GM12864 (cell line): ENCODE measurements around the gene SLC25A1.

Source experiments
- DNase-seq: peaks from one replicate; pipeline ENCODE4 v3.0.0-alpha.2; 2011; ENCODE audit warnings: low read depth
- H3K4me3 ChIP-seq: 2 replicates; pipeline ENCODE4 v1.5.1; 2011; ENCODE audit warnings: mild to moderate bottlenecking, low read depth, low read length, control low read depth
- TF ChIP-seq, protein P1 (sequence below): IDR thresholded peaks from 2 replicates; pipeline ENCODE4 v1.5.1; 2011; ENCODE audit warnings: low read depth, mild to moderate bottlenecking, moderate library complexity, low read length, control low read depth, inconsistent platforms; ENCODE audit errors: missing control alignments

The SLC25A1 gene

DNA sequence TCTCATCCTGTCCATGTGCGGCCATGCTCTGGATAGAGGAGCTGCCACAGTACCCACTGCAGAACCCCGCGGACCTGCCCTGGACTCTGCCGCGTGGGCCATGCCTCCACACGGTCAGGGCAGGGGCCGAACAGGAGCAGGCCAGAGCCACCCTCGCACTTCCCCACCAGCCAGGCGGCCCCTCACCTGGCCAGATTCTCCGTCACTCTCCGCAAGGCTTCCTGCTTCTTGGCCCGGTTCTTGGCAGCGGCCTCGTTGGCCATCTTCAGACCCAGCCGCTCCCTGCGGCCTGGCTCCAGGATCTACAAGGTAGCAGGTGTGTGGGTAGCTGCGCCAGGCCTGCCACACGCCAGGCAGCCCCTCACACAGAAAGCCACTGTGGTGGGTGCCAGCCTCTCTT is 43.7 kb downstream of the SLC25A1 start:
- DNase-seq: no peak
- H3K4me3 ChIP-seq: no peak overlapping the region
- TF ChIP-seq, protein P1, sequence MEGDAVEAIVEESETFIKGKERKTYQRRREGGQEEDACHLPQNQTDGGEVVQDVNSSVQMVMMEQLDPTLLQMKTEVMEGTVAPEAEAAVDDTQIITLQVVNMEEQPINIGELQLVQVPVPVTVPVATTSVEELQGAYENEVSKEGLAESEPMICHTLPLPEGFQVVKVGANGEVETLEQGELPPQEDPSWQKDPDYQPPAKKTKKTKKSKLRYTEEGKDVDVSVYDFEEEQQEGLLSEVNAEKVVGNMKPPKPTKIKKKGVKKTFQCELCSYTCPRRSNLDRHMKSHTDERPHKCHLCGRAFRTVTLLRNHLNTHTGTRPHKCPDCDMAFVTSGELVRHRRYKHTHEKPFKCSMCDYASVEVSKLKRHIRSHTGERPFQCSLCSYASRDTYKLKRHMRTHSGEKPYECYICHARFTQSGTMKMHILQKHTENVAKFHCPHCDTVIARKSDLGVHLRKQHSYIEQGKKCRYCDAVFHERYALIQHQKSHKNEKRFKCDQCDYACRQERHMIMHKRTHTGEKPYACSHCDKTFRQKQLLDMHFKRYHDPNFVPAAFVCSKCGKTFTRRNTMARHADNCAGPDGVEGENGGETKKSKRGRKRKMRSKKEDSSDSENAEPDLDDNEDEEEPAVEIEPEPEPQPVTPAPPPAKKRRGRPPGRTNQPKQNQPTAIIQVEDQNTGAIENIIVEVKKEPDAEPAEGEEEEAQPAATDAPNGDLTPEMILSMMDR: no peak

DNA sequence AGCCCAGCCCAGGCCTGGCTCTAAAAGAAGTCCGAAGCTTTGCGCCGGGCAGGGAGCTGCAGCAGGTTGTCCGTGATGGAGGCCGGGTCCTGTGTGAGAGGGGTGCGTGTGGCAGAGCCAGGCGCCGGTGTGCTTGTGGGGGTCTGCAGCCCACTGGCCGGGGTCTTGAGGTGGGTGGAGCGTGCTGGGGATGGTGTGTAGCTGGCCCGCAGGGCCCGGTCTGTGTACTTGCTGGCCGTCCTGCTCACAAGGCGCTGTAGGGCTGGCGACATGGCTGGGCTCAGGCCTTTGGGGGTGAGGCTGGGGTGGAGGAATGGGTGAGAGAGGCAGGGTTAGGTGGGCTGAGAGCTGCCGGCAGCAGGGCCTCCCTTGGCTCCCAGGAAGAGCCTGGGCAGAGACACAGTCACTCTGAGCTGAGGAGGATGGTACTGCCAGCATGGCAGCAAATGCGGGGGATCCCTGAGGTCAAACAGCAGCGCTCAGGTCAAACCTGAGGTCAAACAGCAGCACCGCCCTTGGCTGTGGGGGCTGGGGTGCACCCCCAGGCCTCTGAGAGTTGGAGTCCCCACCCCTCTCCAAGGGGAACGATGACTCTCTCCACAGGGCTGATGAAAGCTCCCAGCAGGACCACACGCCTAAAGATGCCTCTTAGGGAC is 44.2 kb downstream of the SLC25A1 start:
- H3K4me3 ChIP-seq: no peak overlapping the region
- TF ChIP-seq, protein P1: no peak
- no peak for DNase-seq

DNA sequence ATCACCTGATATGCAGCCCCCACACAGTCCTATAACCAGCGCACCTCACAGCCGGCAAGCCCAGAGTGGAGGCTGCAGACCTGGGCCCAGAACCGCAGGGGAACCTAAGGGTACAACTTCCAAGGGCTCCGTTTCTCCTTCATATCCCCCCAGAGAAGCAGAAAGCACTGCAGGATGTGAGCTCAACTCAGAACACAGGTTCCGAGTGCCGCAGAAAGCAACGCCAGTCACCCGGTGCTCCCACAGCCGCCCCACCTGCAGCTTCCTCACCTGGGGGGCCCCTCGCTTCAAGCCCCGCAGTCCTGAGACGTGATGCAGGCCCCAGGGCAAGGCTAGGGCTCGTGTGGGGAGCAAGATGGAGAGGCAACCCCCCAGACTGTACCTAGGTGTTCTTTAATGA is 45.0 kb downstream of the SLC25A1 start:
- DNase-seq: no peak
- no peak overlapping the region for H3K4me3 ChIP-seq
- TF ChIP-seq, protein P1: no peak

DNA sequence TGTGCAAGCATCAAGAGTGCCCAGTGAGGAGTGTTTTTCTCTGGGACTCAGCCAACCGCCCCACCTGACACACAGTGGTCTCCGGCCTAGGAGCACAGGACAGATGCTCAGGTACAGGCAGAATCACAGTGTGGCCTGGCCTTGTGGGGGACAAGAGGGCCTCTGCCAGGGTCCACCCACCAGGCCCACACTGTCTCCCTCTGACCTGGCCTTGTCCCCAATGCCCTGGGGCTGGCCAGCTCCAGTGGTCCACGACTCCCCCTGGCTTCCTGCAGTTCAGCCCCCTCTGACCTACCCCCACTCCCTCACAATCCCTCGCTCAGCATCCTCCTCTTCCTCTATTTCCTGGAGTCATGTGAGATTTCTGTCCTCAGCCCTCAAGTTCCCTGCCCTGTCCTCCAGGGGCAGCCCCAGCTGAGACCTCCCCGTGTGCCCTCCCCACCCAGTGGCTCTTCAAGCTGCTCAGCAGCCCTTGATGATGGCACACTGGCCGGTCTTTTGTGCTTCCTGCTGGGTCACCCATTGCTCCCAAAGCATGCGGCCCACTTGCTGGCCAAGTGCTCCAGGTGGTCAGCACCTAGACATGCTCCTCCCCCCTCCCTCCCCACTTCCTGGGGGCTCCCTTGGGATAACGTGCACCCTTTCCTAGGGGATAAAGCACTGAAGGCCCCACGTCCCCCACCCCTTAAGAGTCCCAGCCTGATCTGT is 45.7 kb downstream of the SLC25A1 start:
- DNase-seq: no peak
- H3K4me3 ChIP-seq: no peak overlapping the region
- TF ChIP-seq, protein P1: no peak

DNA sequence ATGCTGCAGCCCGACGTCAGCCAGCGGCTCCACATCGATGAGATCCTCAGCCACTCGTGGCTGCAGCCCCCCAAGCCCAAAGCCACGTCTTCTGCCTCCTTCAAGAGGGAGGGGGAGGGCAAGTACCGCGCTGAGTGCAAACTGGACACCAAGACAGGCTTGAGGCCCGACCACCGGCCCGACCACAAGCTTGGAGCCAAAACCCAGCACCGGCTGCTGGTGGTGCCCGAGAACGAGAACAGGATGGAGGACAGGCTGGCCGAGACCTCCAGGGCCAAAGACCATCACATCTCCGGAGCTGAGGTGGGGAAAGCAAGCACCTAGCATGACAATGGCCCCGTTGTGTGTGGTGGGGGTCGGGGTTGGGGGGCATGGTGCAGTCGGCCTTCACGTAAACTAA is 46.4 kb downstream of the SLC25A1 start:
- TF ChIP-seq, protein P1: no peak
- H3K4me3 ChIP-seq: no peak overlapping the region
- no peak for DNase-seq

DNA sequence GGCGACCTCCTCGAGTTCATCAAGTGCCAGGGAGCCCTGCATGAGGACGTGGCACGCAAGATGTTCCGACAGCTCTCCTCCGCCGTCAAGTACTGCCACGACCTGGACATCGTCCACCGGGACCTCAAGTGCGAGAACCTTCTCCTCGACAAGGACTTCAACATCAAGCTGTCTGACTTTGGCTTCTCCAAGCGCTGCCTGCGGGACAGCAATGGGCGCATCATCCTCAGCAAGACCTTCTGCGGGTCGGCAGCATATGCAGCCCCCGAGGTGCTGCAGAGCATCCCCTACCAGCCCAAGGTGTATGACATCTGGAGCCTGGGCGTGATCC is 46.9 kb downstream of the SLC25A1 start:
- TF ChIP-seq, protein P1: no peak
- H3K4me3 ChIP-seq: no peak overlapping the region
- no peak for DNase-seq
